C4-2B (cell line): Measurements from ENCODE around the gene TBCE.

Source experiments
- CTCF ChIP-seq: fragments of 450-650 bp; conservative IDR thresholded peaks from 2 replicates; pipeline ENCODE4 v1.5.1; 2017; ENCODE audit warnings: mild to moderate bottlenecking
- ZFX ChIP-seq: fragments of 450-650 bp; IDR thresholded peaks from 2 replicates; pipeline ENCODE4 v1.6.1; 2017

GRCh38 chr1:235325854-235326253 is 41.4 kb upstream of the TBCE start:
- TF ChIP-seq CTCF: no peak
- TF ChIP-seq ZFX: no peak
